H9 (cell line): Measurements from ENCODE around the gene KCNMA1. TPM values are rescaled to one million over a fixed set of nuclear protein-coding genes. Genes with fewer than 3 reads are reported as not detected.

Source experiments
- DNase-seq: peaks from one replicate; pipeline ENCODE4 v3.0.0-alpha.2; 2017
- H2AFZ ChIP-seq: one replicate; pipeline ENCODE4 v1.6.1; 2013; ENCODE audit warnings: mild to moderate bottlenecking, low read length, control low read depth, moderate library complexity
- H2AK5ac ChIP-seq: 2 replicates; pipeline ENCODE4 v1.6.1; 2013; ENCODE audit warnings: low read length, control low read depth, mixed read lengths; ENCODE audit not compliant: insufficient read length
- H2BK120ac ChIP-seq: one replicate; pipeline ENCODE4 v1.6.1; 2013; ENCODE audit warnings: low read depth, mild to moderate bottlenecking, low read length, control low read depth, inconsistent platforms; ENCODE audit not compliant: poor library complexity, severe bottlenecking
- H2BK12ac ChIP-seq: 2 replicates; pipeline ENCODE4 v1.6.1; 2013; ENCODE audit warnings: low read length, control low read depth, mixed read lengths, low read depth; ENCODE audit not compliant: insufficient read length
- H2BK15ac ChIP-seq: 2 replicates; pipeline ENCODE4 v1.6.1; 2013; ENCODE audit warnings: low read depth, low read length, control low read depth
- H2BK20ac ChIP-seq: one replicate; pipeline ENCODE4 v1.6.1; 2013; ENCODE audit warnings: low read depth, mild to moderate bottlenecking, low read length, control low read depth, inconsistent platforms; ENCODE audit not compliant: poor library complexity, severe bottlenecking
- H2BK5ac ChIP-seq: 2 replicates; pipeline ENCODE4 v1.6.1; 2013; ENCODE audit warnings: low read length, control low read depth, mixed read lengths; ENCODE audit not compliant: insufficient read length
- H3K14ac ChIP-seq: 2 replicates; pipeline ENCODE4 v1.6.1; 2013; ENCODE audit warnings: low read length, control low read depth; ENCODE audit not compliant: insufficient read depth
- H3K18ac ChIP-seq: 2 replicates; pipeline ENCODE4 v1.6.1; 2013; ENCODE audit warnings: low read depth, mild to moderate bottlenecking, mixed read lengths, low read length, control low read depth; ENCODE audit not compliant: insufficient read length
- H3K23ac ChIP-seq: 2 replicates; pipeline ENCODE4 v1.6.1; 2013; ENCODE audit warnings: low read length, control low read depth, mixed read lengths, low read depth; ENCODE audit not compliant: insufficient read length
- H3K23me2 ChIP-seq: 2 replicates; pipeline ENCODE4 v1.6.1; 2013; ENCODE audit warnings: low read depth, mild to moderate bottlenecking, mixed read lengths, low read length, control low read depth; ENCODE audit not compliant: insufficient read length, poor library complexity, severe bottlenecking
- H3K27ac ChIP-seq: 2 replicates; pipeline ENCODE4 v1.5.1; 2013; ENCODE audit warnings: low read length, control low read depth, mixed read lengths, low read depth; ENCODE audit not compliant: insufficient read length
- H3K27me3 ChIP-seq: 2 replicates; pipeline ENCODE4 v1.6.1; 2013; ENCODE audit warnings: low read length, control low read depth, inconsistent platforms; ENCODE audit not compliant: insufficient read depth
- H3K4ac ChIP-seq: 2 replicates; pipeline ENCODE4 v1.6.1; 2013; ENCODE audit warnings: low read depth, mild to moderate bottlenecking, control low read depth, inconsistent platforms, low read length, moderate library complexity
- H3K4me1 ChIP-seq: 2 replicates; pipeline ENCODE4 v1.6.1; 2013; ENCODE audit warnings: low read length, control low read depth, inconsistent platforms; ENCODE audit not compliant: insufficient read depth
- H3K4me2 ChIP-seq: 2 replicates; pipeline ENCODE4 v1.6.1; 2013; ENCODE audit warnings: low read length, control low read depth, mixed read lengths; ENCODE audit not compliant: insufficient read length, insufficient read depth
- H3K56ac ChIP-seq: 2 replicates; pipeline ENCODE4 v1.6.1; 2013; ENCODE audit warnings: low read depth, mild to moderate bottlenecking, mixed read lengths, low read length, control low read depth; ENCODE audit not compliant: insufficient read length
- H3K79me1 ChIP-seq: 2 replicates; pipeline ENCODE4 v1.6.1; 2013; ENCODE audit warnings: low read depth, mild to moderate bottlenecking, moderate library complexity, low read length, control low read depth, inconsistent platforms; ENCODE audit not compliant: insufficient read depth, poor library complexity, severe bottlenecking
- H3K79me2 ChIP-seq: 2 replicates; pipeline ENCODE4 v1.6.1; 2013; ENCODE audit warnings: low read length, control low read depth, inconsistent platforms; ENCODE audit not compliant: insufficient read depth
- H3K9ac ChIP-seq: 2 replicates; pipeline ENCODE4 v1.6.1; 2013; ENCODE audit warnings: low read length, control low read depth, mixed read lengths; ENCODE audit not compliant: insufficient read length; ENCODE audit errors: extremely low read depth
- H3K9me3 ChIP-seq: one replicate; pipeline ENCODE4 v1.6.1; 2013; ENCODE audit warnings: low read depth, low read length, inconsistent platforms; ENCODE audit not compliant: control insufficient read depth
- H3T11ph ChIP-seq: one replicate; pipeline ENCODE4 v1.6.1; 2013; ENCODE audit warnings: mild to moderate bottlenecking, low read length, control low read depth, inconsistent platforms
- H4K20me1 ChIP-seq: one replicate; pipeline ENCODE4 v1.6.1; 2013; ENCODE audit not compliant: control insufficient read depth, insufficient read length, insufficient read depth
- H4K5ac ChIP-seq: 2 replicates; pipeline ENCODE4 v1.6.1; 2013; ENCODE audit warnings: low read depth, mild to moderate bottlenecking, mixed read lengths, low read length, control low read depth; ENCODE audit not compliant: insufficient read length
- H4K8ac ChIP-seq: replicated peaks from 2 replicates; pipeline ENCODE4 v1.6.1; 2013; ENCODE audit warnings: low read length, control low read depth, mixed read lengths, low read depth; ENCODE audit not compliant: insufficient read length
- H4K91ac ChIP-seq: 2 replicates; pipeline ENCODE4 v1.6.1; 2013; ENCODE audit warnings: low read depth, mild to moderate bottlenecking, moderate library complexity, mixed read lengths, low read length, control low read depth; ENCODE audit not compliant: insufficient read length
- H3K27ac Mint-ChIP-seq, 3 experiments: 2 replicates in 2 of 3; 3 replicates in 1 of 3; pipeline ENCODE4 v1.8.0; 2020 to 2021; ENCODE audit warnings: mixed read lengths in 3 of 3, mild to moderate bottlenecking in 1 of 3, moderate library complexity in 1 of 3
- H3K27me3 Mint-ChIP-seq: 2 replicates; pipeline ENCODE4 v1.8.0; 2021; ENCODE audit warnings: low read depth, mild to moderate bottlenecking, moderate library complexity, mixed read lengths
- H3K36me3 Mint-ChIP-seq, 3 experiments: 2 replicates in 2 of 3; 3 replicates in 1 of 3; pipeline ENCODE4 v1.8.0; 2020 to 2021; ENCODE audit warnings: low read depth in 3 of 3, mixed read lengths in 3 of 3; ENCODE audit not compliant: insufficient read depth in 1 of 3
- H3K4me1 Mint-ChIP-seq, 2 experiments: 2 replicates each; pipeline ENCODE4 v1.8.0; 2020; ENCODE audit warnings: mixed read lengths in 2 of 2
- H3K4me3 Mint-ChIP-seq, 2 experiments: 2 replicates in 1 of 2; 3 replicates in 1 of 2; pipeline ENCODE4 v1.8.0; 2020 to 2021; ENCODE audit warnings: mild to moderate bottlenecking in 2 of 2, mixed read lengths in 2 of 2, moderate library complexity in 1 of 2
- H3K9me3 Mint-ChIP-seq, 2 experiments: 2 replicates in 1 of 2; 3 replicates in 1 of 2; pipeline ENCODE4 v1.8.0; 2020; ENCODE audit warnings: mild to moderate bottlenecking in 2 of 2, mixed read lengths in 2 of 2, moderate library complexity in 1 of 2
- CTCF ChIP-seq: fragments of 200-600 bp; sonication (generic); conservative IDR thresholded peaks from 3 replicates; pipeline ENCODE4 v1.8.0; 2021; ENCODE audit warnings: antibody characterized with exemption, mild to moderate bottlenecking
- WGBS: extraction: QIAGEN DNeasy Blood & Tissue Kit; methylation state at CpG from one replicate; pipeline ENCODE4 v1.1.7; 2013; ENCODE audit warnings: missing lambda C conversion rate, low lambda C conversion rate, mixed read lengths; ENCODE audit not compliant: insufficient read length; ENCODE audit errors: extremely low coverage; 5-methylcytosine and 5-hydroxymethylcytosine counted together
- total RNA-seq: library from RNA; stranded (reverse); gene quantifications from 2 replicates; pipeline ENCODE4 v1.2.1, GENCODE V29; 2021

KCNMA1 gene
- total RNA-seq, 1 experiment from 2014 or later, result 2.0 TPM

- H3K4me2 ChIP-seq, result no peak overlapping the region
- Mint-ChIP-seq H3K27ac (no peak overlapping the region), H3K4me3 (no peak overlapping the region), H3K27me3 (no peaks in the 10 kb centered on the region), H3K36me3 (no peaks in the 10 kb centered on the region), H3K9me3 (no peaks in the 10 kb centered on the region), H3K4me1 (peaks cover 4 to 5% of the 10 kb centered on the region in 2 experiments)
- no peak overlapping the region for H2AK5ac ChIP-seq
- no peak overlapping the region for H3K14ac ChIP-seq
- no peaks in the 10 kb centered on the region for H4K20me1 ChIP-seq
- no peak overlapping the region for H3T11ph ChIP-seq
- DNase-seq, result no peak
- H2BK20ac ChIP-seq, result no peak overlapping the region
- H3K23me2 ChIP-seq, result no peaks in the 10 kb centered on the region
- H3K56ac ChIP-seq, result no peak overlapping the region
- no peaks in the 10 kb centered on the region for H3K27me3 ChIP-seq
- H2BK15ac ChIP-seq, result no peak overlapping the region
- no peak overlapping the region for H3K23ac ChIP-seq
- no peak overlapping the region for H2BK5ac ChIP-seq
- no peak overlapping the region for H3K18ac ChIP-seq
- no peak overlapping the region for H2BK12ac ChIP-seq
- no peaks in the 10 kb centered on the region for H3K79me2 ChIP-seq
- TF ChIP-seq CTCF, result no peak
- no peak overlapping the region for H2AFZ ChIP-seq
- no peak overlapping the region for H4K91ac ChIP-seq
- H3K9ac ChIP-seq, result no peak overlapping the region
- WGBS, result no CpG with 5 or more reads among the region's 7 CpGs
- no peak overlapping the region for H2BK120ac ChIP-seq
- no peak overlapping the region for H4K5ac ChIP-seq
- no peaks in the 10 kb centered on the region for H3K79me1 ChIP-seq
- H3K4ac ChIP-seq, result no peak overlapping the region
- H3K4me1 ChIP-seq, result peaks cover 4% of the 10 kb centered on the region; the same call in 1 of the 2 replicates
- no peak overlapping the region for H4K8ac ChIP-seq
- H3K27ac ChIP-seq, result no peak overlapping the region
- H3K9me3 ChIP-seq, result no peaks in the 10 kb centered on the region
These were observed 693.0 kb downstream of the KCNMA1 start for GRCh38 chr10:76944640-76945039.
